ENCODE results near the gene CC2D1B.

DNA sequence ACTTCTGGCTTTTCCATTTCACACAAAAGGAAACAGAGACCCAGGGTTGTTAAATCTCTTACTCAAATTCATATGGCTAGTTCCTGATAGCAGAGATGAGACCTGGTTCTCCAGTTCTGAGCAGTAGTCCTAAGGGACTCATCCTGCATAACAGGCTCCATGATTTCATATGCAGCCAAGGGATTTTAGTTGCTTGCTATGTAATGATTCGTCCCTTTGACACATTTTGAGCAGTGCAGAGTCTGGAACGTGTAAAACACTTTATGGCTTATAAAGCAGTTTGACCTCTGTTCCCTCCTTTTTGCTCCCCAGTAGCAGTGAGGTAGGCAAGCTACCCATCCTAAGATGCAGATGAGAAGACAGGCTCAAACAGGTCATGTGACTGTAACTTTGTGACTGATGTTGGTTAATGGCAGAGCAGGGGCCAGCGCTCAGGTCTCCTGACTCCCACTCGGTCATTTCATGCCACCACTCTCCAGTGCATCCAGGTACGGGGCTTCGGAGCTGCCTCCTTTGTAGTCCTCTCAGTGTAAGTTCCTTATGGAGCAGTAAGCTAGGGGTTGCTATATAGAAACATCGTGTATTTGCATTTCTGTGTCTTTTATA is 24.2 kb downstream of the CC2D1B start:
- TF ChIP-seq CTCF (IDR thresholded peaks at IDR 0.05) (no peak), POLR2A (IDR thresholded peaks at IDR 0.05) (no peak), EP300 (IDR thresholded peaks at IDR 0.05) (no peak)
